Measurements from ENCODE around the gene ATF7.

ATF7 gene

GRCh38 chr12:53505555-53506449 is 120.4 kb downstream of the ATF7 start:
- in situ Hi-C loops (cut with HindIII; ENCODE audit: low sequenced_read_pairs): loop anchor here (10.0 kb wide), 1 partner anchor 161 kb away; no protein-coding TSS in a partner anchor

GRCh38 chr12:53505086-53505485 is 121.1 kb downstream of the ATF7 start:
- in situ Hi-C loops (cut with HindIII; ENCODE audit: low sequenced_read_pairs): loop anchor here (10.0 kb wide), 1 partner anchor 160 kb away; no protein-coding TSS in a partner anchor

DNA sequence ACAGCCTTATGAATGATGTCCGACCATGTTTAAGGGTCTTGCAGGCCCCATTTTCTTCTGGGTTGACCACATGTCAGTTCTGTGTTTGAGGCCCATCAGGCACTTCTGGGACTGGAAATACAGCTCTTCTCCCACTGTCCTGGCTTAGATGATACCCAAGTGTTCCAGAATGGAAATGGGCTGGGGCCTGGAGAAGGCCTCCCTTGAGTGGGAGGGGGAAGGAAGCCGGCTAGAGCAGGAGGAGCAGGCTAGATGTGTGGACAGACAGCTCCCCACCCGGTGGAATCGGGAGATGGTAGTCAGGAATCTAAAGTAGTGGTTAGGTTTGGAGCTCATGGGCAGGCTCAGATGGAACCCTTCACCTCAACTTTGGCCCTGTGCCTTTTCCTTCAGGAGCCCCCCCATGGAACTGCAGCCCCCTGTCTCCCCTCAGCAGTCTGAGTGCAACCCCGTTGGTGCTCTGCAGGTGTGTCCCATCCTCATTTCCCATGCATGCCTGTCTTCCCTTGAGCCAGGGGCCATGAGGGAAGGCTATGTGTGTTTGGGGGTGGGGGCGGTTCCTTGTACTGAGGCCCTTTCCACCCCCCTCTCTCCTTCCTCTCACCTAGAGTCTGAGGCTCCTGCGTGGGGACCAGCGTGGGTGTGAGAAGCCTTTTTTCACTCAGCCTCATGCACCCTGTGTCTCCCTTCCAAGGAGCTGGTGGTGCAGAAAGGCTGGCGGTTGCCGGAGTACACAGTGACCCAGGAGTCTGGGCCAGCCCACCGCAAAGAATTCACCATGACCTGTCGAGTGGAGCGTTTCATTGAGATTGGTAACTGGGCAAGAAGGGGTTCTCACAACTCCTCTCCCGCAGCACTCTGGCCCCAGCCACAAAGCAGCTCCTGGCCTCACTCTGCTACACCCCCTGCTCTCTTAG is 121.9 kb downstream of the ATF7 start:
- in situ Hi-C loops (cut with HindIII; ENCODE audit: low sequenced_read_pairs): loop anchor here (10.0 kb wide), 1 partner anchor 159 kb away; no protein-coding TSS in a partner anchor

DNA sequence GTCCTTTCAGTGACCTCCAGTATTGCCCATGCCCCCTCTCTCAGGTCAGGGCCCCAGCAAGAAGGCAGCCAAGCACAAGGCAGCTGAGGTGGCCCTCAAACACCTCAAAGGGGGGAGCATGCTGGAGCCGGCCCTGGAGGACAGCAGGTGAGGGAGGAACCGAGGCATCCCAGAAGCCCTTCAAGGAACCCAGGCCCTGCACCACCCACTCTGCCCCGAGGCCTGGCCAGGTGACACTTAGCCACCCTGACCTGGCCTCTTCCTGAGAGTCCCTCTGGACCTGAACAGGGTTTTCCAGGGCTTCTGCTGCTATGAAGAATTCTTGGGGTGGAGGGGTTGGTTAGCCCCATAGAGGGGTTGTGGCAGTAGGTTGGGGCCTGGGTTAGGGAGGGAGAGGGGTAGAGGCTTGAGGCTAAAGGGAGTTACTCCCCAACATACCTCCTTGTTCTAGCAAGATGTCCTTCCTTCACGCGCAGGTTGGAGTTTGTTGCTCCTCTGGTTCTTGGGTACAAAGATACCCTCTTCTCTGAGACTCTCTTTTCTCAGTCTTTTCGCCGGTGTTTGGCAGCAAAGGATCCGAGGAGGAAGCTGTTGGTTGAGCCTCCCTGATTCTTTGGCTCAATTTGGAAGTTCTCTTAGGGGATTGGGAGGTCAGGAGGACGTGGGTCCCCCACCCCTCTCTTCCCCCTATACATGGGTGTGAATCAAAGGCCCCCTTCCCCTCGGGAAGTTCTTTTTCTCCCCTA is 123.0 kb downstream of the ATF7 start:
- in situ Hi-C loops (cut with HindIII; ENCODE audit: low sequenced_read_pairs): loop anchor here (10.0 kb wide), 1 partner anchor 158 kb away; no protein-coding TSS in a partner anchor

DNA sequence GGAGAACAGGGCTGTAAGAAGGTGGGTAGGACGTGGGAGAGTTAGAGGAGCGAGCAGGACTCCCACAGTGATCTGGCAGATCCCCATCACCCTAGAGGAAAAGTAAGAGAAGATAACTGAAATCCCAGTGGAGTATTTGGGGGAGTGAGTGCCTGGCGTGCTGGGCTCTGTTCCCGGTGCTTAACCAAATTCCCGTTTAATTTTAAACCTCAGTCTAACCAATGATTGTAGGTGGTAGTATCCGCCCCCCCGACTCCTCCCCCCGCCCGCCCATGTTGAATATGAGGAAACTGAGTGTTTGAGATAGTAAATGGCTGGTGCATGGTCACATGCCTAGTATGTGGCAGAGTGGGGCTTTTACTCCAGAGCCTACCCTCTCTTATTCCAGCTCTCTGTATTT is 123.9 kb downstream of the ATF7 start:
- in situ Hi-C loops (cut with HindIII; ENCODE audit: low sequenced_read_pairs): loop anchor here (10.0 kb wide), 1 partner anchor 158 kb away; no protein-coding TSS in a partner anchor

- in situ Hi-C loops (cut with HindIII; ENCODE audit: low sequenced_read_pairs): loop anchor here (10.0 kb wide), 1 partner anchor 157 kb away; no protein-coding TSS in a partner anchor
Measured at GRCh38 chr12:53501615-53502181, 124.5 kb downstream of the ATF7 start.

GRCh38 chr12:53500776-53501614 is 125.2 kb downstream of the ATF7 start, which contains the start of gene TARBP2:
Gene TARBP2, plus strand, starts transcription at chr12:53501283. Its CDS starts 126 bp downstream, at chr12:53501409.
- in situ Hi-C loops (cut with HindIII; ENCODE audit: low sequenced_read_pairs): loop anchor here (10.0 kb wide), 1 partner anchor 156 kb away; no protein-coding TSS in a partner anchor

- in situ Hi-C loops (cut with HindIII; ENCODE audit: low sequenced_read_pairs): loop anchor here (10.0 kb wide), 1 partner anchor 155 kb away; no protein-coding TSS in a partner anchor
Measured at GRCh38 chr12:53500142-53500775, 125.9 kb downstream of the ATF7 start.

DNA sequence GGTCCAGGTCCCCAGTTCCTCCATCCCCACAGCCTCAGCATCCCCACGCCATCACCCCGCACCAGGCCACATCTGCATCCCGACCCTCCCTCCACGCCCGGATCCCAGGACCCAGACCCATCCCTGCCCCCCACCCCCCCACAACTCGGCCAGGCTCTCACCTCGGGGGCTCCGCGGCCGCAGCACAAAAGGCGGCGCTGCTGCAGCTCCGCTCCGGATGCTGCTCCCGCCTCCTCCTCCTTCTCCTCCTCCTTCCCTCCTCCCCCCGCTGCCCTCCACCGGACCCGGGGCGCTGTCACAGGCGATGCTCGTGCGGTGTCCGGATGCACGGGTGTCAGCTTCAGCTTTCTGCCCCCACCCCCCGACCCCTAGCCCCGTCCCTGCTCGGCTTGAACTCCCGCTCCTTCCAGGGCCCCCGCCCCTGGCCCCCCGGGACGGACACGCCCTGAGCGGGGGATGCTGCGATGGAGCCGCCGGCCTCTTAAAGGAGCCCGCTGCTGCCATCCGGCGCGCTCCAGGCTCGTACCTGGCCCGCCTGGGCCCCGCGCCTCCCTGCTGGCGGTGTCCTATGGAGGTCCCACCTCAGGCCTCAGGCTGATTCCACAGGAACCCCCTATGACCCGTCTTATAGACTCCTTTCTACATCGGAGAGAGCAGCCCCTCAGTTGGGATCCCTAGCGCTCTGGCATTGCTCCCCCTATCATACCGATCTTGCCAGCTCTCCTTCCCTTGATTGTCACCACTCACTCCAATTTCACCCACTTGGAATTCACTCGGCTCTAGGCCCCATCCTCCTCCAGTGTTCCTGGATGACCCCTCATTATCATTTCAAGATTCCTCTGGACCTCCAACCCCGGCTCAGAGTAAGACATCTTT is 126.7 kb downstream of the ATF7 start, which contains the start of gene MAP3K12:
Gene MAP3K12, minus strand, starts transcription at position 193 of the 876 bp plus-strand sequence. CDS start 12,067 bp downstream, outside the sequence.
- in situ Hi-C loops (cut with HindIII; ENCODE audit: low sequenced_read_pairs): loop anchor here (10.0 kb wide), 1 partner anchor 155 kb away; no protein-coding TSS in a partner anchor

- in situ Hi-C loops (cut with HindIII; ENCODE audit: low sequenced_read_pairs): no loop called here
Measured at GRCh38 chr12:53498235-53498630, 127.9 kb downstream of the ATF7 start.

GRCh38 chr12:53497461-53497860 is 128.7 kb downstream of the ATF7 start:
- in situ Hi-C loops (cut with HindIII; ENCODE audit: low sequenced_read_pairs): no loop called here

GRCh38 chr12:53496752-53497032 is 129.5 kb downstream of the ATF7 start:
- in situ Hi-C loops (cut with HindIII; ENCODE audit: low sequenced_read_pairs): no loop called here

- in situ Hi-C loops (cut with HindIII; ENCODE audit: low sequenced_read_pairs): no loop called here
Measured at GRCh38 chr12:53495903-53496751, 130.1 kb downstream of the ATF7 start.

GRCh38 chr12:53493610-53494391 is 132.4 kb downstream of the ATF7 start:
- in situ Hi-C loops (cut with HindIII; ENCODE audit: low sequenced_read_pairs): no loop called here

GRCh38 chr12:53492830-53493609 is 133.2 kb downstream of the ATF7 start:
- in situ Hi-C loops (cut with HindIII; ENCODE audit: low sequenced_read_pairs): no loop called here

All from endothelial cell of hepatic sinusoid (primary cell).